ENCODE measurements around the gene PTPRM.

DNA sequence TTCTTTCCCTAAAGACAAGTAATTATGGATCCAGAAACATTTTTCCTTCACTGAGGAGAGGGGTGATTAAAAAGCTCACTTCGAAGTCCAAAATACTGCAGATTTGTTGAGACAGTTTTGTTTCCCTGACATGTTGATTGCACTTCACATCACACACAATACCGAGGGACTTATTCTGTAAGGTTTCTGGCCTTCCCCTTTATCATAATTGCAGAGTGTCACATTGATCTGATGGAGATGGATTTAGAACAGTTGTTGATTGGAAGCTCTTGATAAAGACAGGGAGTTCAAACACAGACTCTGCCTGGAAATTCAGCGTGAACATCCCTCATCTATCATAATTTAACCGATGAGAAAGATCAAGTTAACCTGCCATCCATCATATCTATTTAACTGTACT lies 163.6 kb downstream of the PTPRM start:
- no peak for TF ChIP-seq CTCF (conservative IDR thresholded peaks at IDR 0.05; ENCODE audit: low read depth, low read length)
- TF ChIP-seq EZH2 (IDR thresholded peaks at IDR 0.05; ENCODE audit: borderline replicate concordance, low read depth, low read length, poor library complexity, severe bottlenecking) = no peak
